ENCODE measurements around the gene HLA-DPB1.

HLA-DPB1 gene

GRCh38 chr6:33103776-33104175, 28.0 kb downstream of the HLA-DPB1 start:
- no peak for TF ChIP-seq CTCF (IDR thresholded peaks at IDR 0.05; ENCODE audit: low read depth, low read length, missing control alignments)
- no peak overlapping the region for H3K4me3 ChIP-seq (replicated peaks; ENCODE audit: low read depth, low read length)
- DNase-seq (ENCODE audit: extremely low read depth, low read depth), result no peak

GRCh38 chr6:33104887-33105286, 29.1 kb downstream of the HLA-DPB1 start:
- DNase-seq (ENCODE audit: extremely low read depth, low read depth), result no peak
- no peak overlapping the region for H3K4me3 ChIP-seq (replicated peaks; ENCODE audit: low read depth, low read length)
- TF ChIP-seq CTCF (IDR thresholded peaks at IDR 0.05; ENCODE audit: low read depth, low read length, missing control alignments), result no peak

GRCh38 chr6:33105386-33105785, 29.6 kb downstream of the HLA-DPB1 start:
- no peak for TF ChIP-seq CTCF (IDR thresholded peaks at IDR 0.05; ENCODE audit: low read depth, low read length, missing control alignments)

GRCh38 chr6:33105916-33106871, 30.4 kb downstream of the HLA-DPB1 start:
- TF ChIP-seq CTCF (IDR thresholded peaks at IDR 0.05; ENCODE audit: low read depth, low read length, missing control alignments), result no peak
- no peak for DNase-seq (ENCODE audit: extremely low read depth, low read depth)
- H3K4me3 ChIP-seq (replicated peaks; ENCODE audit: low read depth, low read length), result no peak overlapping the region

More at GRCh38 chr6:33105386-33105785, 29.6 kb downstream of the HLA-DPB1 start:
- no peak overlapping the region for H3K4me3 ChIP-seq (replicated peaks; ENCODE audit: low read depth, low read length)
- DNase-seq (ENCODE audit: extremely low read depth, low read depth), result no peak

- DNase-seq (ENCODE audit: extremely low read depth, low read depth), result no peak
- TF ChIP-seq CTCF (IDR thresholded peaks at IDR 0.05; ENCODE audit: low read depth, low read length, missing control alignments), result no peak
- H3K4me3 ChIP-seq (replicated peaks; ENCODE audit: low read depth, low read length), result no peak overlapping the region
Measured at GRCh38 chr6:33107641-33108040, 31.9 kb downstream of the HLA-DPB1 start.

GRCh38 chr6:33108307-33108706, 32.5 kb downstream of the HLA-DPB1 start:
- TF ChIP-seq CTCF (IDR thresholded peaks at IDR 0.05; ENCODE audit: low read depth, low read length, missing control alignments), result no peak
- H3K4me3 ChIP-seq (replicated peaks; ENCODE audit: low read depth, low read length), result no peak overlapping the region
- DNase-seq (ENCODE audit: extremely low read depth, low read depth), result no peak

Data from HFF-Myc (cell line).